Choroid plexus epithelial cell (primary cell): Measurements from ENCODE around the gene KCNAB1.

ENCODE experiments used
- DNase-seq: peaks from one replicate; pipeline ENCODE4 v3.0.0-alpha.2; 2010; ENCODE audit warnings: low read depth
- H3K4me3 ChIP-seq: 2 replicates; pipeline ENCODE4 v1.5.1; 2011; ENCODE audit warnings: low read depth, mild to moderate bottlenecking, control low read depth, low read length, moderate library complexity
- CTCF ChIP-seq: conservative IDR thresholded peaks from 2 replicates; pipeline ENCODE4 v1.5.1; 2011; ENCODE audit warnings: low read depth, mild to moderate bottlenecking, control low read depth, inconsistent platforms, low read length, moderate library complexity

Gene KCNAB1

GRCh38 chr3:156143136-156143535, 22.8 kb downstream of the KCNAB1 start:
- no peak for DNase-seq
- H3K4me3 ChIP-seq = no peak overlapping the region
- TF ChIP-seq CTCF = no peak

GRCh38 chr3:156144060-156144459, 23.7 kb downstream of the KCNAB1 start:
- no peak overlapping the region for H3K4me3 ChIP-seq
- TF ChIP-seq CTCF = no peak
- no peak for DNase-seq

- H3K4me3 ChIP-seq = no peak overlapping the region
- TF ChIP-seq CTCF = no peak
- no peak for DNase-seq
These were observed 25.5 kb downstream of the KCNAB1 start for GRCh38 chr3:156145866-156146265.

GRCh38 chr3:156148345-156148945, 28.1 kb downstream of the KCNAB1 start:
- no peak for DNase-seq

GRCh38 chr3:156148946-156149381, 28.6 kb downstream of the KCNAB1 start:
- DNase-seq = peak; percentile 68
- H3K4me3 ChIP-seq = no peak overlapping the region
- TF ChIP-seq CTCF = no peak

More at GRCh38 chr3:156148345-156148945, 28.1 kb downstream of the KCNAB1 start:
- TF ChIP-seq CTCF = no peak
- H3K4me3 ChIP-seq = no peak overlapping the region

GRCh38 chr3:156149876-156150275, 29.5 kb downstream of the KCNAB1 start:
- no peak overlapping the region for H3K4me3 ChIP-seq
- DNase-seq = peak; percentile 22
- TF ChIP-seq CTCF = no peak

GRCh38 chr3:156150434-156151066, 30.2 kb downstream of the KCNAB1 start:
- H3K4me3 ChIP-seq = no peak overlapping the region
- TF ChIP-seq CTCF = peak; percentile 86
- DNase-seq = peak; percentile 86
